Stomach (tissue), 4 donors: Measurements from ENCODE around the gene UNC45B.

ENCODE experiments used
- EP300 ChIP-seq: sonication (generic); formaldehyde crosslinking; IDR thresholded peaks from one replicate; pipeline ENCODE4 v1.6.1; 2017; ENCODE audit warnings: antibody characterized with exemption
- POLR2A ChIP-seq, 4 donors: fragments of 450-650 bp; IDR thresholded peaks; one replicate each; pipeline ENCODE4 v1.6.1; 2016; ENCODE audit warnings: antibody characterized with exemption in 4 of 4, control low read depth in 2 of 4, mild to moderate bottlenecking in 1 of 4, moderate library complexity in 1 of 4
- POLR2AphosphoS5 ChIP-seq, 3 donors: sonication (generic); formaldehyde crosslinking; IDR thresholded peaks; one replicate each; pipeline ENCODE4 v1.6.1; 2016; ENCODE audit warnings: antibody characterized with exemption in 3 of 3
- TF ChIP-seq, protein P1 (sequence below), 7 experiments: fragments of 450-650 bp in 4 of 7; fragments of 200-600 bp in 3 of 7; sonication (generic) in 3 of 7; IDR thresholded peaks; one replicate each; pipeline ENCODE4 v1.5.1; 2016 to 2019; ENCODE audit warnings: antibody characterized with exemption in 7 of 7, control low read depth in 2 of 7, mild to moderate bottlenecking in 1 of 7

DNA sequence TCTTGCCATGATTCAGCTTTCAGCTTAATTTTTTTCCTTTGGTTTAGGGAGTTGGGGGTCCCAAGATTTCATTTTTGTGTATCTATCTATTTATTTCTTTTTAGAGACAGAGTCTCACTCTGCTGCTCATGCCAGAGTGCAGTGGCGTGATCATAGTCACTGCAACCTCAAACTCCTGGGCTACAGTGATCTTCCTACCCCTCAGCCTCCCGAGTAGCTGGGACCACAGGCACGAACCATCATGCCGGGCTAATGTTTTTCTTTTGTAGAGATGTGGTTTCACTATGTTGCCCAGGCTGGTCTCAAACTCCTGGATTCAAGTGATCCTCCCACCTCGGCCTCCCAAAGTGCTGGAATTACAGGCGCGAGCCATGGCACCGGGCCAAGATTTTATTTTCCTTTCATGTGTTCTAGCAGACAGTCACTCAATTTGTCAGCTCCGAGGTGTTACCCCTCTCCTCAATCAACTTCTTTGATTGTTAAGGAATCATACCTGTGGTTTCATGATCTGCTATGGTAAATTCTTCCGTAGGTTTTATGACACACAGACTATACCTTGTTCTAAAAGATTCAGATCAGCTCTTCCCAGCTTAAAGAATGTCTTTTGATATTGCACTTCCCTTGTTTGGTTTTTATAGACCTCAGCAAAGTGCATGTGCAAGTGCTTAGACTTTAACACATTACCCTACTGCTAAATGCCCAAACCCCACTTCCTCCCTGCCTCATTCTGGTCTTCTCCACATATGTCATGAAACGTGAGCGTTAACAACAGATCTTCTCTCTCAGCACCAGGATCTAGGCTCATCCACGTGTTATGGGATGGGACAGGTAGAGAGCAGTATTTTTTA is 13.0 kb downstream of the UNC45B start:
- TF ChIP-seq, protein P1, sequence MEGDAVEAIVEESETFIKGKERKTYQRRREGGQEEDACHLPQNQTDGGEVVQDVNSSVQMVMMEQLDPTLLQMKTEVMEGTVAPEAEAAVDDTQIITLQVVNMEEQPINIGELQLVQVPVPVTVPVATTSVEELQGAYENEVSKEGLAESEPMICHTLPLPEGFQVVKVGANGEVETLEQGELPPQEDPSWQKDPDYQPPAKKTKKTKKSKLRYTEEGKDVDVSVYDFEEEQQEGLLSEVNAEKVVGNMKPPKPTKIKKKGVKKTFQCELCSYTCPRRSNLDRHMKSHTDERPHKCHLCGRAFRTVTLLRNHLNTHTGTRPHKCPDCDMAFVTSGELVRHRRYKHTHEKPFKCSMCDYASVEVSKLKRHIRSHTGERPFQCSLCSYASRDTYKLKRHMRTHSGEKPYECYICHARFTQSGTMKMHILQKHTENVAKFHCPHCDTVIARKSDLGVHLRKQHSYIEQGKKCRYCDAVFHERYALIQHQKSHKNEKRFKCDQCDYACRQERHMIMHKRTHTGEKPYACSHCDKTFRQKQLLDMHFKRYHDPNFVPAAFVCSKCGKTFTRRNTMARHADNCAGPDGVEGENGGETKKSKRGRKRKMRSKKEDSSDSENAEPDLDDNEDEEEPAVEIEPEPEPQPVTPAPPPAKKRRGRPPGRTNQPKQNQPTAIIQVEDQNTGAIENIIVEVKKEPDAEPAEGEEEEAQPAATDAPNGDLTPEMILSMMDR (IDR thresholded peaks at IDR 0.05), result no peak
- no peak for TF ChIP-seq POLR2A (IDR thresholded peaks at IDR 0.05)
- TF ChIP-seq EP300, result no peak
- no peak for TF ChIP-seq POLR2AphosphoS5 (IDR thresholded peaks at IDR 0.05)
